Activated naive CD4-positive, alpha-beta T cell treated with anti-CD3 and anti-CD28 coated beads for 36 hours (primary cell): ENCODE data around the gene IP6K2. TPM values are rescaled to one million over a fixed set of nuclear protein-coding genes. Genes with fewer than 3 reads are reported as not detected.

ENCODE experiments used
- CTCF ChIA-PET: fragments of 350-600 bp; sonication (Branson Sonifier 250); formaldehyde crosslinking; loops from one replicate; lab custom pipeline; 2021; ENCODE audit warnings: antibody characterized with exemption; lab: Charles Lee
- DNase-seq: peaks from one replicate; pipeline ENCODE4 v3.0.0-alpha.2; 2020
- H3K27ac Mint-ChIP-seq: one replicate; pipeline ENCODE4 v1.8.0; 2021; ENCODE audit warnings: mild to moderate bottlenecking, mixed read lengths
- H3K27me3 Mint-ChIP-seq: one replicate; pipeline ENCODE4 v1.8.0; 2021; ENCODE audit warnings: low read depth, mixed read lengths
- H3K36me3 Mint-ChIP-seq: one replicate; pipeline ENCODE4 v1.8.0; 2021; ENCODE audit warnings: low read depth, mixed read lengths
- H3K4me1 Mint-ChIP-seq: one replicate; pipeline ENCODE4 v1.8.0; 2021; ENCODE audit warnings: low read depth, mixed read lengths
- H3K4me3 Mint-ChIP-seq: one replicate; pipeline ENCODE4 v1.8.0; 2021; ENCODE audit warnings: mild to moderate bottlenecking, moderate library complexity, mixed read lengths
- H3K9me3 Mint-ChIP-seq: one replicate; pipeline ENCODE4 v1.8.0; 2021; ENCODE audit warnings: mixed read lengths
- intact Hi-C: fragments of 100-400 bp; cut with micrococcal nuclease; formaldehyde crosslinking; loops from one replicate; pipeline ENCODE4 v1.15.1; 2023
- microRNA-seq: library from miRNA; unstranded; fragments of <30 nt; microRNA quantifications from one replicate; pipeline ENCODE4 v1.2.0, GENCODE V29; 2022; ENCODE audit warnings: borderline microRNAs expressed, borderline replicate concordance
- total RNA-seq, 2 experiments: library from RNA; stranded (reverse); gene quantifications; one replicate each; pipeline ENCODE4 v1.2.3, GENCODE V29; 2021

IP6K2 gene
- total RNA-seq, 2 experiments from 2014 or later, result 64.3 to 68.3 TPM

GRCh38 chr3:48641396-48641795 lies 75.6 kb downstream of the IP6K2 start:
- DNase-seq, result no peak
- H3K27ac Mint-ChIP-seq, result no peak overlapping the region
- peaks cover 4% of the 10 kb centered on the region for H3K4me1 Mint-ChIP-seq
- peaks cover 3% of the 10 kb centered on the region for H3K36me3 Mint-ChIP-seq
- H3K9me3 Mint-ChIP-seq, result no peaks in the 10 kb centered on the region
- CTCF ChIA-PET, result interaction anchor here (0.6 kb wide), 1 partner anchor 229 kb away, joined by 3 read pairs; no protein-coding TSS in a partner anchor
- no peak overlapping the region for H3K4me3 Mint-ChIP-seq
- no peaks in the 10 kb centered on the region for H3K27me3 Mint-ChIP-seq
- intact Hi-C loops, result no loop called here

GRCh38 chr3:48639944-48640606 lies 76.9 kb downstream of the IP6K2 start:
- H3K9me3 Mint-ChIP-seq, result no peaks in the 10 kb centered on the region
- no peak overlapping the region for H3K27ac Mint-ChIP-seq
- H3K36me3 Mint-ChIP-seq, result peaks cover 3% of the 10 kb centered on the region
- no peak for DNase-seq
- intact Hi-C loops, result loop anchor here (10.0 kb wide), 1 partner anchor 195 kb away; the partner anchor contains the start of genes ATRIP, CCDC51 and TMA7
- CTCF ChIA-PET, result no interaction called here
- no peak overlapping the region for H3K4me3 Mint-ChIP-seq
- no peaks in the 10 kb centered on the region for H3K27me3 Mint-ChIP-seq
- peaks cover 11% of the 10 kb centered on the region for H3K4me1 Mint-ChIP-seq

Small RNA genes lying within 50 kb of the gene (microRNA-seq; reads per million reads assigned to microRNA genes)
- gene MIR4793, result not detected

Other genes starting within 250 kb of the IP6K2 start
- 10 to 100 TPM; 85.7 to 90.3 TPM for gene SHISA5, start 213.0 kb downstream of the IP6K2 start, total RNA-seq
- gene PFKFB4, start 160.4 kb downstream of the IP6K2 start, total RNA-seq, result 1 to 10 TPM; 5.1 to 5.4 TPM
- gene UCN2, start 153.4 kb downstream of the IP6K2 start, total RNA-seq, result not detected
- gene COL7A1, start 121.9 kb downstream of the IP6K2 start, total RNA-seq, result 1 to 10 TPM in 1 of 2 experiments, under 1 TPM in 1; 0.84 to 1.0 TPM
- gene UQCRC1, start 107.6 kb downstream of the IP6K2 start, total RNA-seq, result 100 to 1,000 TPM; 211 to 232 TPM
- not detected for gene TMEM89, start 95.5 kb downstream of the IP6K2 start, total RNA-seq
- gene SLC26A6, start 81.8 kb downstream of the IP6K2 start, total RNA-seq, result 10 to 100 TPM; 24.3 to 24.7 TPM
- gene CELSR3, start 54.3 kb downstream of the IP6K2 start, total RNA-seq, result 1 to 10 TPM; 4.9 to 5.1 TPM
- 10 to 100 TPM; 27.3 to 28.7 TPM for gene NCKIPSD, start 31.3 kb downstream of the IP6K2 start, total RNA-seq
- 10 to 100 TPM; 18.5 to 21.7 TPM for gene PRKAR2A, start 130.7 kb upstream of the IP6K2 start, total RNA-seq
- 10 to 100 TPM; 12.9 to 16.2 TPM for gene SLC25A20, start 181.7 kb upstream of the IP6K2 start, total RNA-seq
- gene ARIH2, start 201.6 kb upstream of the IP6K2 start, total RNA-seq, result 10 to 100 TPM; 96.1 to 99.1 TPM